Femur (tissue), 1 donor: ENCODE results near the gene SARNP.
"Not testable (repeated sequence)": the region's sequence is repeated elsewhere in the genome, so short reads cannot be mapped to it uniquely, and the experiment has no call there.

Experiments
- DNase-seq: peaks from one replicate; pipeline ENCODE4 v3.0.0-alpha.2; 2017

Gene SARNP

GRCh38 chr12:55789171-55789570 is 28.4 kb downstream of the SARNP start:
- DNase-seq: no peak

GRCh38 chr12:55788546-55788945 is 29.0 kb downstream of the SARNP start:
- DNase-seq: no peak

- DNase-seq: no peak
These were observed 36.8 kb downstream of the SARNP start for GRCh38 chr12:55780685-55781084.

- no peak for DNase-seq
These were observed 39.7 kb downstream of the SARNP start for GRCh38 chr12:55777856-55778255.

- DNase-seq: no peak
These were observed 45.8 kb downstream of the SARNP start for GRCh38 chr12:55771736-55772135.

- DNase-seq: no peak
These were observed 50.4 kb downstream of the SARNP start for GRCh38 chr12:55767156-55767555.

GRCh38 chr12:55765736-55766290 is 51.7 kb downstream of the SARNP start:
- DNase-seq: no peak

GRCh38 chr12:55762646-55763045 is 54.9 kb downstream of the SARNP start:
- no peak for DNase-seq

- DNase-seq: no peak
These were observed 56.9 kb downstream of the SARNP start for GRCh38 chr12:55760663-55761062.

- not testable (repeated sequence) for DNase-seq
These were observed 58.9 kb downstream of the SARNP start for GRCh38 chr12:55758575-55758974.

- DNase-seq: no peak
These were observed 59.8 kb downstream of the SARNP start for GRCh38 chr12:55757701-55758100.

- no peak for DNase-seq
These were observed 62.3 kb downstream of the SARNP start for GRCh38 chr12:55755246-55755645.

GRCh38 chr12:55748230-55748993 is 69.1 kb downstream of the SARNP start:
- no peak for DNase-seq

- no peak for DNase-seq
These were observed 70.7 kb downstream of the SARNP start for GRCh38 chr12:55746913-55747231.

- no peak for DNase-seq
These were observed 71.2 kb downstream of the SARNP start for GRCh38 chr12:55746174-55746912.

GRCh38 chr12:55745361-55746173 is 72.0 kb downstream of the SARNP start:
- peak; percentile 67 for DNase-seq

GRCh38 chr12:55744340-55745030 is 73.0 kb downstream of the SARNP start:
- peak; percentile 30 for DNase-seq

GRCh38 chr12:55743406-55744339 is 73.9 kb downstream of the SARNP start:
- peak; percentile 72 for DNase-seq

GRCh38 chr12:55742719-55743405 is 74.7 kb downstream of the SARNP start, which contains the start of gene GDF11:
Gene GDF11, plus strand, starts transcription at chr12:55743122. Its CDS starts 195 bp downstream, at chr12:55743317.
- peak; percentile 91 for DNase-seq

- no peak for DNase-seq
These were observed 75.4 kb downstream of the SARNP start for GRCh38 chr12:55741931-55742680.
